ENCODE data around the gene YWHAH.
"Not testable (repeated sequence)": the region's sequence is repeated elsewhere in the genome, so short reads cannot be mapped to it uniquely, and the experiment has no call there.

Gene YWHAH

DNA sequence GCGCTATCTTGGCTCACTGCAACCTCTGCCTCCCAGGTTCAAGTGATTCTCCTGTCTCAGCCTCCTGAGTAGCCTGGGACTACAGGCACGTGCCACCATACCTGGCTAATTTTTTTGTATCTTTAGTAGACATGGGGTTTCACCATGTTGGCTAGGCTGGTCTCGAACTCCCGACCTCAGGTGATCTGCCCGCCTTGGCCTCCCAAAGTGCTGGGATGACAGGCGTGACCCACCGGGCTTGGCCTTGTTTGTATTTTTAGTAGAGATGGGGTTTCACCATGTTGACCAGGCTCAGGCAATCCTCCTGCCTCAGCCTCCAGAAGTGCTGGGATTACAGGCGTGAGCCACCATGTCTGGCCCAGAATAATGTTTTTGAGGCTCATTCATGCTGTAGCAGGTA, 37.6 kb downstream of the YWHAH start:
- not testable (repeated sequence) for DNase-seq (ENCODE audit: low spot score)

- no peak for DNase-seq (ENCODE audit: low spot score)
Measured at GRCh38 chr22:31983911-31984656, 39.7 kb downstream of the YWHAH start.

- no peak for DNase-seq (ENCODE audit: low spot score)
Measured at GRCh38 chr22:31987218-31987617, 42.9 kb downstream of the YWHAH start.

GRCh38 chr22:31991102-31991839, 46.9 kb downstream of the YWHAH start:
- no peak for DNase-seq (ENCODE audit: low spot score)

DNA sequence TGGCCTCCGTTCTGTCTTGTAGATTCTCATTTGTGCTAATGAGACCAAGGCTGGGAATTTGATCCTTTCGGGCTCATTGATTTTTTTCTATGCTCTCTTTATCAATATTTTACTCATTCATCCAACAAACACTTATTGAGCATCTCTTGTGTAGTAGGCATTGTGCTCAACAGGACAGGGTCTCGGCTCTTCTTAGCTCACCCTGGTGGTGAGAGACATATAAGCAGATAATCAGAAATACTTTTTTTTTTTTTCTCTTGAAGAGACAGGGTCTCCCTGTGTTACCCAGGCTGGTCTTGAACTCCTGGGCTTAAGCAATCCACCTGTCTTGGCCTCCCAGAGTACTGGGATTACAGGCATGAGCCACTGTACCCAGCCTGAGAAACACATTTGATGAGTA, 50.7 kb downstream of the YWHAH start:
- peak; percentile 25 for DNase-seq (ENCODE audit: low spot score)

DNA sequence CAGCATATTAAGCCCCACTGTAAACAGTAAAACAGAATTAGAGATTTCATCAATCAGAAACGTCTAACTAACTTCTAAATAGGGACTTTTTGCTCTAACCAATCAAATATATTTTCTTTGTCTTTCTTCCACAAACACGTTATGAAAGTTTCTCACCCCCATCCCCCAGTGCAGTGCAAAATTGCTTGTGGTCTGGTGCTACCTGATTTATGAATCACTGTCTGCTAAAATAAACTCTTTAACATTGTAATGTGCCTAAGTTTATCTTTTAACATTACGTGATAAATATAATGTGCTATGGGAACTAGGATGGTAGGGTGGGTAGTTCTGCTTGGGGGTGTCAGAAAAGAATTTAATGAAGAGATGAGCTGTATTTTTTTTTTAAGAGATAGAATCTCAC, 51.5 kb downstream of the YWHAH start:
- DNase-seq (ENCODE audit: low spot score) = no peak

DNA sequence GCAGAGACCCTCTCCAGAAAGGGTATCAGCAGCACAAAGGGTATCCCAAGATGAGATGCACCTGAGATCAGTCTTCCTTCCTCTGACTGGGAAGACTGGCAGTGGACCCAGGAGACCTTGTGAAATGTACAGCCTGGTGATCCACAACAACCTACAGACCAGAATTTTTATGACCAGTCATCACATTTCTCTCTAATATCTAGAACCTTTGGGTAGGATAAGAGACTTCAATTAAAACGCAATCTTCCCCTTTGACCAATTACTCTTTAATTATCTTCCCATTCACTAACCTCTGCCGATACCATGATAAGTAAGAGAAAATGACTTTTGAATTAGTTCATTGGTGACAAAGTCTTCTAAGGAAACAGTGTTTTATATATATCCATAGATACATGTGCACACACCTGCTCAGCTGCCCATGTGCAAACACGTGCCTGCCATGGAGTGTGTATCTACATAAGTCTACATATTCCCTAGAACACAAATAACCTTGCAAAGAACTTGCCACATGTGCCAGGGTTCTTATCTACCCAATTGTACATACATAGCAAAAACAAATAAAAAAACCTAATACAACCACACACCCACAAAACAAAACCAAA, 54.5 kb downstream of the YWHAH start:
- DNase-seq (ENCODE audit: low spot score) = no peak

- DNase-seq (ENCODE audit: low spot score) = no peak
Measured at GRCh38 chr22:32000181-32000580, 55.8 kb downstream of the YWHAH start.

- no peak for DNase-seq (ENCODE audit: low spot score)
Measured at GRCh38 chr22:32005453-32005852, 61.1 kb downstream of the YWHAH start.

All from iPS-NIHi11 (cell line).